Upper lobe of left lung (tissue), 4 donors: ENCODE measurements around the gene RPA1.

ENCODE experiments used
- CTCF ChIP-seq, 6 experiments: fragments of 450-650 bp in 4 of 6; fragments of 200-600 bp in 2 of 6; sonication (generic) in 2 of 6; IDR thresholded peaks; one replicate each; pipeline ENCODE4 v1.5.1; 2016 to 2019; ENCODE audit warnings: antibody characterized with exemption in 6 of 6
- EP300 ChIP-seq, 4 donors: sonication (generic); formaldehyde crosslinking; IDR thresholded peaks; one replicate each; pipeline ENCODE4 v1.5.1; 2017; ENCODE audit warnings: antibody characterized with exemption in 4 of 4, control low read depth in 2 of 4
- POLR2A ChIP-seq, 4 donors: fragments of 450-650 bp; IDR thresholded peaks; one replicate each; pipeline ENCODE4 v1.5.1; 2016 to 2017; ENCODE audit warnings: antibody characterized with exemption in 4 of 4, mild to moderate bottlenecking in 2 of 4

GRCh38 chr17:1878419-1879121, 48.8 kb downstream of the RPA1 start:
- TF ChIP-seq CTCF (IDR thresholded peaks at IDR 0.05) (no peak), EP300 (IDR thresholded peaks at IDR 0.05) (no peak), POLR2A (IDR thresholded peaks at IDR 0.05) (no peak)
